Omental fat pad (tissue), 4 donors: ENCODE results near the gene ACSL1. TPM values are rescaled to one million over a fixed set of nuclear protein-coding genes. Genes with fewer than 3 reads are reported as not detected.

Experiments
- ATAC-seq: fragments of 150-250 bp; one replicate; pipeline ENCODE4 v1.9.1; 2016; ENCODE audit warnings: mild to moderate bottlenecking, moderate library complexity; ENCODE audit not compliant: low FRiP score
- DNase-seq: peaks from one replicate; pipeline ENCODE4 v3.0.0-alpha.2; 2019; ENCODE audit warnings: low spot score
- CTCF ChIP-seq, 3 donors: fragments of 450-650 bp; IDR thresholded peaks; one replicate each; pipeline ENCODE4 v1.5.1; 2016 to 2017; ENCODE audit warnings: antibody characterized with exemption in 3 of 3, mild to moderate bottlenecking in 3 of 3, moderate library complexity in 2 of 3
- total RNA-seq, 4 donors: library from RNA; depleted of rRNA; stranded (reverse); fragments of >200 nt; gene quantifications; one replicate each; pipeline ENCODE4 v1.1.0, GENCODE V29; 2016

The ACSL1 gene
- total RNA-seq, 4 donors from 2014 or later: 577 to 1,142 (median 917) TPM

- DNase-seq (no peak), ATAC-seq (no peak)
- no peak for TF ChIP-seq CTCF (IDR thresholded peaks at IDR 0.05)
Measured at GRCh38 chr4:184762100-184762499, 63.7 kb downstream of the ACSL1 start.

GRCh38 chr4:184760681-184761080 is 65.1 kb downstream of the ACSL1 start:
- ATAC-seq: no peak
- no peak for TF ChIP-seq CTCF (IDR thresholded peaks at IDR 0.05)
- DNase-seq: no peak

GRCh38 chr4:184757810-184758209 is 68.0 kb downstream of the ACSL1 start:
- ATAC-seq: peak; percentile 41
- DNase-seq: no peak
- TF ChIP-seq CTCF (IDR thresholded peaks at IDR 0.05): no peak

- ATAC-seq (peak; percentile 84), DNase-seq (no peak)
Measured at GRCh38 chr4:184756399-184756798, 69.4 kb downstream of the ACSL1 start.

GRCh38 chr4:184755278-184755677 is 70.5 kb downstream of the ACSL1 start:
- TF ChIP-seq CTCF (IDR thresholded peaks at IDR 0.05): no peak
- DNase-seq: no peak
- ATAC-seq: no peak

More at GRCh38 chr4:184756399-184756798, 69.4 kb downstream of the ACSL1 start:
- TF ChIP-seq CTCF (IDR thresholded peaks at IDR 0.05): no peak

- DNase-seq (no peak), ATAC-seq (no peak)
- TF ChIP-seq CTCF (IDR thresholded peaks at IDR 0.05): no peak
Measured at GRCh38 chr4:184752496-184753275, 73.1 kb downstream of the ACSL1 start.

- ATAC-seq (no peak), DNase-seq (no peak)
- no peak for TF ChIP-seq CTCF (IDR thresholded peaks at IDR 0.05)
Measured at GRCh38 chr4:184751585-184751956, 74.2 kb downstream of the ACSL1 start.
